Activated naive CD8-positive, alpha-beta T cell treated with anti-CD3 and anti-CD28 coated beads, Interleukin-2, amount 10 ng/mL, durations not matched to agents 7 days and 5 days (primary cell): Measurements from ENCODE around the gene FGB. TPM values are rescaled to one million over a fixed set of nuclear protein-coding genes. Genes with fewer than 3 reads are reported as not detected.

ENCODE experiments used
- ATAC-seq: fragments of 150-1000 bp; cut with Tn5 transposase; one replicate; pipeline ENCODE4 v1.10.0; 2021; ENCODE audit warnings: low read depth, moderate library complexity
- POLR2A ChIA-PET: fragments of 350-600 bp; sonication (Branson Sonifier 250); formaldehyde crosslinking; loops from one replicate; lab custom pipeline; 2021; ENCODE audit warnings: antibody characterized with exemption; lab: Charles Lee
- DNase-seq: peaks from one replicate; pipeline ENCODE4 v3.0.0; 2021
- H3K27ac Mint-ChIP-seq: one replicate; pipeline ENCODE4 v1.8.0; 2022; ENCODE audit warnings: mild to moderate bottlenecking, mixed read lengths
- H3K27me3 Mint-ChIP-seq: one replicate; pipeline ENCODE4 v1.8.0; 2022; ENCODE audit warnings: mild to moderate bottlenecking, moderate library complexity, mixed read lengths
- H3K36me3 Mint-ChIP-seq: one replicate; pipeline ENCODE4 v1.8.0; 2021; ENCODE audit warnings: mild to moderate bottlenecking, mixed read lengths
- H3K4me1 Mint-ChIP-seq: one replicate; pipeline ENCODE4 v1.8.0; 2021; ENCODE audit warnings: mixed read lengths
- H3K4me3 Mint-ChIP-seq: one replicate; pipeline ENCODE4 v1.8.0; 2022; ENCODE audit warnings: mild to moderate bottlenecking, moderate library complexity, mixed read lengths
- H3K9me3 Mint-ChIP-seq: one replicate; pipeline ENCODE4 v1.8.0; 2021; ENCODE audit warnings: mixed read lengths
- total RNA-seq, 2 experiments: library from RNA; stranded (reverse); gene quantifications; one replicate each; pipeline ENCODE4 v1.2.3, GENCODE V29; 2021

FGB gene
- total RNA-seq, 2 experiments from 2014 or later: not detected

DNA sequence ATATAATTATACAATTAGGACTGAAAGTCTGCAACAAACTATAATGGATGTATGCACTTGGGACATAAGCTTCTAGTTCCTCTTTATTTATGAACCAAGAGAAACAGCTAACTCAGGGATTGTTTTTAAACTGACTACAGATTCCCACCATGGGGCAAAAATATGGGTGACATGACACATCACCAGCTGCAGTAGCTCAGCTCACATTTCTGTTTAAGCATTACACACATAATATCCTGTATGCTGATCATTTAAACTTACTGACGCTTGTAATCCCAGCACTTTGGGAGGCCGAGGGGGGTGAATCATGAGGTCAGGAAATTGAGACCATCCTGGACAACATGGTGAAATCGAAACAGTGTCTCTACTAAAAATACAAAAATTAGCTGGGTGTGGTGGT is 11.5 kb downstream of the FGB start:
- H3K36me3 Mint-ChIP-seq: no peaks in the 10 kb centered on the region
- H3K4me3 Mint-ChIP-seq: no peak overlapping the region
- peaks cover 11% of the 10 kb centered on the region for H3K27me3 Mint-ChIP-seq
- DNase-seq: no peak
- H3K27ac Mint-ChIP-seq: no peak overlapping the region
- ATAC-seq: no peak
- no peaks in the 10 kb centered on the region for H3K9me3 Mint-ChIP-seq
- no peaks in the 10 kb centered on the region for H3K4me1 Mint-ChIP-seq
- POLR2A ChIA-PET: no interaction called here

DNA sequence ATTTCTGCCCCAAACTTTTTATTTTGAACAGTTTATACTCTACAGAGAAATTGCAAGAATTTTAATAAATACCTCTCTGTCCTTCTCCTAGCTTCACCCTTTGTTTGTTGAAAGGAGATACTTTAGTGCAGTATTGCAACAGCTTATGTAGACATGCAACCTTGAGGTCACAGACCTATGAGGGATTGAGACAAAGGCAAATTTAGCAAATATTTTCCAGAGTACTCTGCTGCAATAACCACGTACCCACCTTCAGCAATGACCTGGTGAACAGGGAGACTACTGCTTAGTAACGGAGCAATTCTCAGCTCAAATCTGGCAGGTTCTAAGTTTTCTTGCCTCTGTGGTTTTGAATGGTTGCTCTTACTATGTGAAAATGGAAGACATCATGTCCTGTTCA is 14.5 kb downstream of the FGB start:
- ATAC-seq: no peak
- Mint-ChIP-seq H3K4me3 (no peak overlapping the region), H3K27me3 (peaks cover 12% of the 10 kb centered on the region), H3K36me3 (no peaks in the 10 kb centered on the region), H3K9me3 (no peaks in the 10 kb centered on the region), H3K27ac (no peak overlapping the region), H3K4me1 (no peaks in the 10 kb centered on the region)
- POLR2A ChIA-PET: no interaction called here
- DNase-seq: no peak

DNA sequence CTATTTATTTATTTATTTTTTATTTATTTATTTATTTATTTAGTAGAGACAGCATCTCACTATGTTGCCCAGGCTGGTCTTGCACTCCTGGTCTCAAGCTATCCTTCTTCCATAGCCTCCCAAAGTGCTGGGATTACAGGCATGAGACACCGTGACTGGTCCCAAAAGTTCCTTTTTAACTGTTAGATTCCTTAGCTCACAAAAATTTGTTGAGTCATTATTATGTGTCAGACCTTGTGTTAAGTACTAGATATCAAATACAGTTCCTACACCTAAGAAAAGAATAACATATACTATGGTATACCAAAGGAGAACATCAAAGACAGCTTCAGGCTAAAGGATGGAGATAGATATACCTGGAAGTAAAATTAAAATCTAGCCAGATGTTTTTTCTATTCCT is 16.1 kb downstream of the FGB start:
- POLR2A ChIA-PET: no interaction called here
- Mint-ChIP-seq H3K4me3 (no peak overlapping the region), H3K27ac (no peak overlapping the region), H3K27me3 (peaks cover 15% of the 10 kb centered on the region), H3K9me3 (no peaks in the 10 kb centered on the region), H3K36me3 (no peaks in the 10 kb centered on the region), H3K4me1 (no peaks in the 10 kb centered on the region)
- no peak for ATAC-seq
- DNase-seq: no peak

DNA sequence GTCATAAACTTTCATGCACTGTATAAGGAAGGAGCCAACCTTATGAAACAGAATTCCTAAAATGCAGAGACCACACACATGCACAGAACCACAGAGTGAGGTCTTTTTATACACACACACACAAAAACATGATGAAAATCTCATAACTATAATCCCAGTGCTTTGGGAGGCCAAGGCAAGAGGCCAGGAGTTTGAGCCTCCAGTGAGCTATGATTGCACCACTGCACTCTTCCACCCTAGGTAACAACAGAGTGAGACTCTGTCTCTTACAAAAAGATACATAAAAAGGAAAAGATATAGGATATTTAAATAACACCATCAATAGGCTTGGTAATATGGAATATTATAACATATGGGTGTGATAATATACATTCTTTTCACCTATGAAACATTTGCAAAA is 17.1 kb downstream of the FGB start:
- no peak for DNase-seq
- Mint-ChIP-seq H3K4me3 (no peak overlapping the region), H3K27ac (no peak overlapping the region), H3K36me3 (no peaks in the 10 kb centered on the region), H3K27me3 (peaks cover 15% of the 10 kb centered on the region), H3K9me3 (no peaks in the 10 kb centered on the region), H3K4me1 (no peaks in the 10 kb centered on the region)
- POLR2A ChIA-PET: no interaction called here
- ATAC-seq: no peak

DNA sequence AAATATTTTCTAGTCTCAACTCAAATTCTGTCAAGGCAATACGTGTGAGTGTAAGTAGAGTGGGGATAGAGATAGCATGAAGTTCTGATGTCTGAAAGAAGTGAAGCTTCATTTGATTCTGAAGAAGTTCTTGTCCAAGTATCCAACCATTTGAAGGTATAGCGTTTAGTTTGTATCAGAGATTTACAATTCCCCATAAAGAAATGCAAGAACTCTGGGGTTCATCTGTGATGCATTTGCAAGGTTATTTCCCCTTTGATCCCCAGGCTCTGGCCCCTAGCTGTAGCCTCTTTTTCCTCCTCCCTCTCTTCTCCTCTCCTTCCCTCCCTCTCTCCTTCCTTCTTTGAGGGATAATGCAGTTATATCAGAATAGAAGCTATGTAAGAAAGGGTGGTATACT is 19.9 kb downstream of the FGB start:
- no peaks in the 10 kb centered on the region for H3K4me1 Mint-ChIP-seq
- POLR2A ChIA-PET: no interaction called here
- H3K27me3 Mint-ChIP-seq: peaks cover 16% of the 10 kb centered on the region
- no peak overlapping the region for H3K27ac Mint-ChIP-seq
- DNase-seq (no peak), ATAC-seq (no peak)
- H3K4me3 Mint-ChIP-seq: no peak overlapping the region
- no peaks in the 10 kb centered on the region for H3K36me3 Mint-ChIP-seq
- H3K9me3 Mint-ChIP-seq: no peaks in the 10 kb centered on the region

DNA sequence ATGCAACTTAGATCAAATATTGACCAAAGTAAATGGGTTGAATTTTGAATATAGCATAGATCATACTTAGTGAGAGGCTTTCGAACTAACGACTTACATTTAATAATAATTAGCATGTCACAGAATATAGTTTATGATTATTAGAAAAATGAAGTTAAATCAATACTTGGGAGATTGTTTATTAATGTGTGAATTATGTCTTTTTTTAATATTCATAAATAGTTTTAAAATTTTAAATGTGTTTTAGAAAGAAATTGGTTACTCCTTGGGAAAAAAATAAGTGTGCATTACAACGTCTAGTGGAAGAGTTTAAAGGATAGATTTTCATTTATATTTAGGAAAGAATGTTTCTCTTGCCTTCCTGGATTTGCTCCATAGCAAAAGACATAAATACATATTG is 20.4 kb downstream of the FGB start:
- ATAC-seq (no peak), DNase-seq (no peak)
- H3K4me3 Mint-ChIP-seq: no peak overlapping the region
- no peaks in the 10 kb centered on the region for H3K36me3 Mint-ChIP-seq
- H3K27ac Mint-ChIP-seq: no peak overlapping the region
- H3K4me1 Mint-ChIP-seq: no peaks in the 10 kb centered on the region
- H3K27me3 Mint-ChIP-seq: peaks cover 16% of the 10 kb centered on the region
- no peaks in the 10 kb centered on the region for H3K9me3 Mint-ChIP-seq
- POLR2A ChIA-PET: no interaction called here

DNA sequence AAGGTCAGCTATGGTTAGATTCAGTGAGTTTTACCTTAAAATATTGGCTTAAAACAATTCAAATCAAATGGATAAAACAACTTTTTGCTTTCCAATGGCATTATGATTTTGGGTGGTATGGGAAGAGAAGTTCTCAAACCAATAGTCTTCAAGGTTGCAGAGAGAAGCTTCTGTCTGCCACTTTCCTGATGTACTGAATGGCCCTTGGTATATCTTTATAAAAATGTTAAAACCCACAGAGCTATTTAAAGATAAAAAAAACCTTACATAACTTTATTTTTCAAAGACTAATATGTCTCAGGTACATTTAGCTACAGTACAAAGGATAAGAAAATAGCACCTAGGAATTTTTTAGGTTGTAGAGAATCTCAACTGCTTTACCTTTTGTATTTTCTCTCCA is 20.9 kb downstream of the FGB start:
- DNase-seq (no peak), ATAC-seq (no peak)
- H3K36me3 Mint-ChIP-seq: no peaks in the 10 kb centered on the region
- peaks cover 18% of the 10 kb centered on the region for H3K27me3 Mint-ChIP-seq
- POLR2A ChIA-PET: no interaction called here
- H3K4me3 Mint-ChIP-seq: no peak overlapping the region
- no peaks in the 10 kb centered on the region for H3K4me1 Mint-ChIP-seq
- no peaks in the 10 kb centered on the region for H3K9me3 Mint-ChIP-seq
- H3K27ac Mint-ChIP-seq: no peak overlapping the region

DNA sequence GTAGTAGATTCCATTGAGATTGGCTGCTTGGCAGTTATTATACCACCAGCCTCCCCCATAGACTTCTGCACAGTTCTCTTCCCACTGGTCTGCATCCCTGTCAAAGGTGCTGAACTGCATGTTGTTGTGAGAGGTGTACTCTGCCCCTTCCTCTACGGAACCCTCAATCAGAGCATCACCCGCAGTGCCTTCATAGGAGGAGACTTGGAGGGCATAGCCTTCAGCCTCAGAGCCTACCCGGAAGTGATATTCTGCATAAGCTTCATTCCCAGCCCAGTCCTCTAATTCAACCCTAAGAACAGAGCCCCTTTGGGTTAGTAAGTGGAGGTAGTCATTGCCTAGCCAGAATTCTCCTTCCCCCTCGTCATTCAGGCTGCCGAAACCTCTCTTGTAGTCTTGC is 21.4 kb downstream of the FGB start:
- no peaks in the 10 kb centered on the region for H3K4me1 Mint-ChIP-seq
- DNase-seq (no peak), ATAC-seq (no peak)
- H3K36me3 Mint-ChIP-seq: no peaks in the 10 kb centered on the region
- H3K9me3 Mint-ChIP-seq: no peaks in the 10 kb centered on the region
- POLR2A ChIA-PET: no interaction called here
- no peak overlapping the region for H3K27ac Mint-ChIP-seq
- H3K4me3 Mint-ChIP-seq: no peak overlapping the region
- H3K27me3 Mint-ChIP-seq: peaks cover 16% of the 10 kb centered on the region

DNA sequence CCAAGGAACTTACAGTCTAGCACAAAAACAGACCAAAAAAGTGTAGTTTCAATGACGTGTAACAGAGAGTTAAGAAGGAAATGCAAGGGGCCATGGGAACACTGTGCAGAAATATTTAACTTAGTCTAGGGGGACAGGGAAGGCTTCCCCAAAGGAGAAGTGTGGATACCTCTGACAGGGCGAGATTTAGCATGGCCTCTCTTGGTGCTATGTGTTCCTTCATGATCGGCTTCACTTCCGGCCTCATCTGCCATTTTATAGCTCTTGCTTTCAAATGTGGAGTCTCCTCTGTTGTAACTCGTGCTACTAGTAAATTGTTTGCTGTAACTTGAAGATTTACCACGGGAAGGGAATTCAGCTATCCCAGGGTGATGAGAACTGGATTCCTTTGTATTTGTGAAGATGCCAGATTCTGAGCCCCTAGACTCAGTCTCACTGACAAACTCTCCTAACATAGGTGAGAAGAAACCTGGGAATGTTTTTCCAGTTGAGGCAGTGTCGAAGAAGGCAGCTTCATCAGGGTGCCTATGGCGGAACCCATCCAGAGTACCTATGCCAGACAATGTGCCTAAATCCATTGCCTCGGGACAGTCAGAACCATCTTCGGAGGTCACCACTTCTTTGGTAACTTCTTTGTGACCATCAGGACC is 22.7 kb downstream of the FGB start:
- Mint-ChIP-seq H3K9me3 (no peaks in the 10 kb centered on the region), H3K4me1 (no peaks in the 10 kb centered on the region), H3K4me3 (no peak overlapping the region), H3K27ac (no peak overlapping the region), H3K36me3 (no peaks in the 10 kb centered on the region), H3K27me3 (peaks cover 15% of the 10 kb centered on the region)
- ATAC-seq: no peak
- POLR2A ChIA-PET: no interaction called here
- DNase-seq: no peak

DNA sequence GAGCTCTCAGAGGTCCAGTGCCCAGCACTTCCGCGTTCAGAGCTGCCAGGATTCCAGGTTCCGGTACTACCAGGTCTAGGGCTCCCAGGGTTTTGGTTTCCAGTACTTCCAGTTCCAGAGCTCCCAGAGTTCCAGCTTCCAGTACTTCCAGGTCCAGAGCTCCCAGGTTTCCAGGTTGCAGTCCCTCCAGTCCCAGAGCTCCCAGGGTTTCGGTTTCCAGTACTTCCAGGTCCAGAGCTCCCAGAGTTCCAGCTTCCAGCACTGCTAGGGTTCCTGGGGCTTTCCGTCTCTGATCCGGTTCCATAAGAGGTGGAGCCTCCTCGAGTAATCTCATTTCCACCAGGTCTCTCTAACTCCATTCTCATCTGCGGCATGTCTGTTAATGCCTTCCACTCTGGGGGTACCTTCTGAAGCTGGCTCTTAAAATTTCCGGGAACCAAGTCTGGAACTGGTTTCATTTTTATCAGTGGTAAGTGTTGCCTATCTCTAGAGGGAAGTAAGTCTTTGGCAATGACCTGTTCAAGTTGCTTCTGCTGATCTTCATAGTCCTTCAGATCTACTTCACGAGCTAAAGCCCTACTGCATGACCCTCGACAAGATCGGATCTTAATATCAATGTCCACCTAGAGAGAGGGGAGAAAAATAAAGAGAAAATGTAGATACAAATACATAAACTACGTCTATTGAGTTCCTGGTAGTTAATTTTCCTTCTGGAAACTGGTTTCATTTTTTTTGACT is 23.7 kb downstream of the FGB start:
- H3K9me3 Mint-ChIP-seq: no peaks in the 10 kb centered on the region
- H3K36me3 Mint-ChIP-seq: no peaks in the 10 kb centered on the region
- DNase-seq (no peak), ATAC-seq (no peak)
- no peak overlapping the region for H3K27ac Mint-ChIP-seq
- POLR2A ChIA-PET: no interaction called here
- H3K27me3 Mint-ChIP-seq: peaks cover 15% of the 10 kb centered on the region
- no peak overlapping the region for H3K4me3 Mint-ChIP-seq
- no peaks in the 10 kb centered on the region for H3K4me1 Mint-ChIP-seq

DNA sequence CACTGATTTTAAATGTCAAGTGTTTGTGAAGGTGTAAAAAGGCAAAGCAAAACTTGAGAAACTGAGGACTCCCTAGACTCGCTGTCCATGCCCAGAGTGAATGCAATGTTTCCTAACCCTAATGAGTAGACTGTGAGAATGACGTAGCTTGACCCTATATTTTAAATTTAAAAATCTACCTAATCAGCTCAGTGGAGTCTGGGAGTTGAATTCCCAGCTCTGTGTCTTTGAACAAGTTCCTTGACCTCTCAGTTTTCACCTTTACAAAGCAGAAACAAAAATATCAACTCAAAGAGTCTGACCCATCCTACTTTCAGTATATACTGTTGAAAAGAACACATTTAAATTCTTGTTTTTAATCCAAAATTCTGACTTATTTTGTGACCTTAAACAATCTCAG is 25.4 kb downstream of the FGB start:
- Mint-ChIP-seq H3K9me3 (no peaks in the 10 kb centered on the region), H3K4me3 (no peak overlapping the region), H3K4me1 (no peaks in the 10 kb centered on the region), H3K27me3 (peaks cover 14% of the 10 kb centered on the region), H3K27ac (no peak overlapping the region), H3K36me3 (no peaks in the 10 kb centered on the region)
- POLR2A ChIA-PET: no interaction called here
- DNase-seq (no peak), ATAC-seq (no peak)

DNA sequence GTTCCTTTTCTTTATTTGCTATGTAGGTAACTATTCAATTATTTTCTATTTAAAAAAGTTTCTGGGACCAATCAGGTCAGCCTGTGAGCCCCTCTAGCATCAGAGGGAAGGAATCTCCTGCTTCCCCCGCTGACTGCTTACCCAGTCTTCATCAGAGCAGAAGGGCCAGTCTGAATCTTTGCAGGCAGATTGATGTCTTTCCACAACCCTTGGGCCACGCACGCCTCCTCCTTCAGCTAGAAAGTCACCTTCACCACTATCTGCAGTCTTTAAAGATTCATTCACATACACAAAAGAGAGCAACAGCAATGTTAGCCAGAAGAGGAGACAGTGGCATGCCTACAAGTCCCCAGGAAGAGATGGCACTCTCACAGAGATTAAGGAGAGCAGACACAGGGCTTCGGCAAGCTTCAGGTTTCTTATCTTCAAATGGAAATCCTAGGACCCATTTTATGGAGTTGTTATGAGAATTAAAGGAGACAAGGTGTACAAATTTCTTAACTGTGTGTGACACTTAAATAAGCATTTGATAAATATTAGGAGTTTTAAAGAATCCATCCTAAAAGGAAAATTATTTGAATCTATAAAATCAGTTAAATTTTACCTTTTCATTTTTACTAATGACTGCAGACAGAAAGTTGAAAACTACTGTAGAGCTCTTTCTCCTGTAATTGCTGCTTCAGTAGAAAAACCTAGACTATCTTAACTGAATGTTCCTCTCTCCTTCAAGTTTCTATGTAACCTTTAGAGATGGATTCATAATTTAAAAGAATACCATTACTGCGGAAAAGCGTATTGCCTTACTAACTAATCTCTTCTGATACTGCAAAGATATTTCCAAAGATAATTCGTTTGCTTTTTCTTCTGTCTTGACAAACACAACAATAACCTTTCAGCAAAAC is 26.7 kb downstream of the FGB start:
- Mint-ChIP-seq H3K9me3 (no peaks in the 10 kb centered on the region), H3K36me3 (no peaks in the 10 kb centered on the region), H3K27ac (no peak overlapping the region), H3K27me3 (peaks cover 14% of the 10 kb centered on the region), H3K4me1 (no peaks in the 10 kb centered on the region), H3K4me3 (no peak overlapping the region)
- ATAC-seq (no peak), DNase-seq (no peak)
- POLR2A ChIA-PET: no interaction called here

DNA sequence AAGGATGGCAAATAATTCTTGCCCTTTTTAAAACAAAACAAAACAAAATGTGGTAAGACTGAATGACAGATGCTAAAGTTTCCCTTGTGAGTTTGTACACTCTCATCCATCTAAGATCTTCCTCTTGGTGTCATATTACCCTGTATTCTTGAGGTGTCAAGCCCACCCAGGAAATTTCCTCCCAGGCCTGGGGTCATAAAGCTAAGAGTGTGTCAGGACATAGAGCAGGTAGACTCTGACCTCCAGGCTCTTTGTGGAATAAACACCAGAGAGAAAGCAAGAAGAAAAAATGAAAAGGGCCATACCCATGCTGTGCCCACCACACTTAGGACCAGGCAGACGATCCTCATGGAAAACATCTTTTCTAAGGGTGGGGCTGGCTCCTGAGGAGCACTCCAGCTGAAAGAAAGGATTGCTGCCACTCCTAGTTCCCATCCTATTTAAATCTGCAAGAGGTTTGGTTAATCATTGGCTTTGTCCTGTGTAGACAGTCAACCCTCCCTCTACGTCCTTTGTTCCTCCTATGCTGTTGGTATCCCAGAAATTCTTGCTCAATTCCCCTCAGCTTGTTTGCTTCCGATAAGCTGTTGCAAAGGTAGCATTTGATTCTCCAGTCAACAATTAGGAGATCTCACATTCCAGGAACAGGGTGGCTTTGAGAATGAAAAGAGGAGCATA is 27.7 kb downstream of the FGB start, which contains the start of gene FGA:
TSS of gene FGA (minus strand) at position 414 of the 678 bp plus-strand sequence. CDS start at position 359, 55 bp downstream.
- Mint-ChIP-seq H3K4me1 (no peaks in the 10 kb centered on the region), H3K9me3 (no peaks in the 10 kb centered on the region), H3K27me3 (peaks cover 14% of the 10 kb centered on the region), H3K27ac (no peak within 1 kb of the TSS), H3K36me3 (no peaks in the 10 kb centered on the region), H3K4me3 (no peak within 1 kb of the TSS)
- POLR2A ChIA-PET: no interaction called here
- no peak for ATAC-seq
- no peak for DNase-seq
